ENCODE data around the gene NEUROD1. TPM values are rescaled to one million over a fixed set of nuclear protein-coding genes. Genes with fewer than 3 reads are reported as not detected.
"Not testable (repeated sequence)": the region's sequence is repeated elsewhere in the genome, so short reads cannot be mapped to it uniquely, and the experiment has no call there.

Gene NEUROD1
- total RNA-seq, 1 experiment from 2014 or later, result not detected

- POLR2A ChIA-PET (ENCODE audit: unreplicated experiment), result no interaction called here
These were observed 43.4 kb upstream of the NEUROD1 start for GRCh38 chr2:181723731-181724130.

GRCh38 chr2:181715033-181715630, 34.8 kb upstream of the NEUROD1 start:
- TF ChIP-seq EZH2 (IDR thresholded peaks at IDR 0.05; ENCODE audit: low read depth) (no peak), CTCF (conservative IDR thresholded peaks at IDR 0.05) (peak; percentile 97)

More at GRCh38 chr2:181723731-181724130, 43.4 kb upstream of the NEUROD1 start:
- BruUV-seq (replicated peaks), result no TSS peak
- Histone ChIP-seq H3K27me3 (ENCODE audit: insufficient read depth, low read depth) (no peaks in the 10 kb centered on the region), H3K9me3 (ENCODE audit: insufficient read depth, low read depth) (no peaks in the 10 kb centered on the region), H3F3A (ENCODE audit: insufficient read depth, low read depth) (no peaks in the 10 kb centered on the region), H2AFZ (no peak overlapping the region), H3K36me3 (ENCODE audit: low read depth) (no peaks in the 10 kb centered on the region), H3K27ac (no peak overlapping the region), H4K20me1 (ENCODE audit: insufficient read depth) (no peaks in the 10 kb centered on the region), H3K4me3 (no peak overlapping the region), H3K4me2 (no peak overlapping the region), H3K79me2 (ENCODE audit: low read depth) (no peaks in the 10 kb centered on the region), H3K4me1 (replicated peaks; ENCODE audit: insufficient read depth) (no peaks in the 10 kb centered on the region), H3K9me2 (ENCODE audit: insufficient read depth) (no peaks in the 10 kb centered on the region)
- no peak for DNase-seq
- intact Hi-C loops (cut with micrococcal nuclease; ENCODE audit: unreplicated experiment), result no loop called here
- TF ChIP-seq EZH2 (IDR thresholded peaks at IDR 0.05; ENCODE audit: low read depth) (no peak), CTCF (conservative IDR thresholded peaks at IDR 0.05) (no peak)
- CTCF ChIA-PET, result interaction anchor here (0.7 kb wide), 1 partner anchor 544 kb away, joined by 6 read pairs; no protein-coding TSS in a partner anchor

GRCh38 chr2:181711051-181711450, 30.7 kb upstream of the NEUROD1 start:
- H3K27ac ChIP-seq; H3K27me3 ChIP-seq (ENCODE audit: insufficient read depth, low read depth); H3F3A ChIP-seq (ENCODE audit: insufficient read depth, low read depth); CTCF ChIA-PET; H3K79me2 ChIP-seq (ENCODE audit: low read depth); H4K20me1 ChIP-seq (ENCODE audit: insufficient read depth); H3K4me3 ChIP-seq; H3K36me3 ChIP-seq (ENCODE audit: low read depth); H3K9me2 ChIP-seq (ENCODE audit: insufficient read depth); DNase-seq; H3K9me3 ChIP-seq (ENCODE audit: insufficient read depth, low read depth); H3K4me1 ChIP-seq (replicated peaks; ENCODE audit: insufficient read depth); H2AFZ ChIP-seq; H3K4me2 ChIP-seq; POLR2A ChIA-PET (ENCODE audit: unreplicated experiment); BruUV-seq (replicated peaks): not testable (repeated sequence)
- intact Hi-C loops (cut with micrococcal nuclease; ENCODE audit: unreplicated experiment), result loop anchor here (10.0 kb wide), 1 partner anchor 246 kb away; no protein-coding TSS in a partner anchor

More at GRCh38 chr2:181715033-181715630, 34.8 kb upstream of the NEUROD1 start:
- H3K9me3 ChIP-seq (ENCODE audit: insufficient read depth, low read depth), result no peaks in the 10 kb centered on the region
- CTCF ChIA-PET, result interaction anchor here (0.5 to 2.5 kb wide), 21 partner anchors 23 to 1591 kb away, joined by 3 to 30 read pairs (median 4); no protein-coding TSS in a partner anchor
- no peak overlapping the region for H3K4me3 ChIP-seq
- no TSS peak for BruUV-seq (replicated peaks)
- 0 out of 2 replicates have a peak overlapping the region, but pooled peaks have one; percentile 20 for H2AFZ ChIP-seq
- H4K20me1 ChIP-seq (ENCODE audit: insufficient read depth), result no peaks in the 10 kb centered on the region
- POLR2A ChIA-PET (ENCODE audit: unreplicated experiment), result no interaction called here
- no peaks in the 10 kb centered on the region for H3K4me1 ChIP-seq (replicated peaks; ENCODE audit: insufficient read depth)
- no peaks in the 10 kb centered on the region for H3K9me2 ChIP-seq (ENCODE audit: insufficient read depth)
- no peak overlapping the region for H3K4me2 ChIP-seq
- H3K79me2 ChIP-seq (ENCODE audit: low read depth), result no peaks in the 10 kb centered on the region
- H3K27me3 ChIP-seq (ENCODE audit: insufficient read depth, low read depth), result no peaks in the 10 kb centered on the region
- intact Hi-C loops (cut with micrococcal nuclease; ENCODE audit: unreplicated experiment), result loop anchor here (1.0 to 10.0 kb wide), 7 partner anchors 142 to 1590 kb away; no protein-coding TSS in a partner anchor
- H3F3A ChIP-seq (ENCODE audit: insufficient read depth, low read depth), result no peaks in the 10 kb centered on the region
- peak; percentile 70 to 74 for DNase-seq
- no peak overlapping the region for H3K27ac ChIP-seq
- no peaks in the 10 kb centered on the region for H3K36me3 ChIP-seq (ENCODE audit: low read depth)

- POLR2A ChIA-PET (ENCODE audit: unreplicated experiment); intact Hi-C loops (cut with micrococcal nuclease; ENCODE audit: unreplicated experiment): not testable (repeated sequence)
These were observed 22.2 kb upstream of the NEUROD1 start for GRCh38 chr2:181702519-181702918.

More at GRCh38 chr2:181702519-181702918, 22.2 kb upstream of the NEUROD1 start:
- CTCF ChIA-PET; H3K4me1 ChIP-seq (replicated peaks; ENCODE audit: insufficient read depth); DNase-seq; H3K79me2 ChIP-seq (ENCODE audit: low read depth); H3K9me2 ChIP-seq (ENCODE audit: insufficient read depth); H3K27me3 ChIP-seq (ENCODE audit: insufficient read depth, low read depth); H3F3A ChIP-seq (ENCODE audit: insufficient read depth, low read depth); H3K4me3 ChIP-seq; H3K36me3 ChIP-seq (ENCODE audit: low read depth); H4K20me1 ChIP-seq (ENCODE audit: insufficient read depth); H3K27ac ChIP-seq; BruUV-seq (replicated peaks); H3K4me2 ChIP-seq; H3K9me3 ChIP-seq (ENCODE audit: insufficient read depth, low read depth); H2AFZ ChIP-seq: not testable (repeated sequence)
